ENCODE data around the gene IDI1.
"Not testable (repeated sequence)": the region's sequence is repeated elsewhere in the genome, so short reads cannot be mapped to it uniquely, and the experiment has no call there.

Gene IDI1

DNA sequence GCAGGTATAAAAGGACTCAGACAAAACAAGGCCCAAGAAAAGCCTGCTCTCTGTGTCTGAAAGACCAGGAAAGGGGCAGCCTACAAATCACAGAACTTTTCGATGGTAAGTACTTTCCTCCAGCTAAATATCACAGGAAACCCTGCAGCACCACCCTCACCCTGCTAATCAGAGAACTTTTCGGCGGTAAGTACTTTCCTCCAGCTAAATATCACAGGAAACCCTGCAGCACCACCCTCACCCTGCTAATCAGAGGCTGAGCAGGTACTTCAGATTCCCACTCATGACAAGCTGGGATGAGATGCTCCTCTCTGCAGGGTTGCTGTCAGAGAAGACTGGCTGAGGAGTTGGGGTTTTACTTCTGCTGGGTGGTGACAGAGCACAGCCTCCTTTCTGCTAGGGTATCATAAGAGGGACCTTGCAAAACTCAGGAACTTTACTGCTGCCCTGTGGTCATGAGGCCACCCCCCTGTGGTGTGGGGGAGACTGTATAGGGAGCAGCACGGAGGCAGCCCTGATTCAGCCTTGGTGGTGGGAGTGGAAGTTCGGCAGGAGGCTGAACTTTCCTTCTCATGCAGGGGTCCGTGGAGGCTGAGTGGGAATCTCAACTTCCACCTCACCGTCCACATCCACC lies 14.4 kb upstream of the IDI1 start:
- ATAC-seq = peak; percentile 46 to 59

DNA sequence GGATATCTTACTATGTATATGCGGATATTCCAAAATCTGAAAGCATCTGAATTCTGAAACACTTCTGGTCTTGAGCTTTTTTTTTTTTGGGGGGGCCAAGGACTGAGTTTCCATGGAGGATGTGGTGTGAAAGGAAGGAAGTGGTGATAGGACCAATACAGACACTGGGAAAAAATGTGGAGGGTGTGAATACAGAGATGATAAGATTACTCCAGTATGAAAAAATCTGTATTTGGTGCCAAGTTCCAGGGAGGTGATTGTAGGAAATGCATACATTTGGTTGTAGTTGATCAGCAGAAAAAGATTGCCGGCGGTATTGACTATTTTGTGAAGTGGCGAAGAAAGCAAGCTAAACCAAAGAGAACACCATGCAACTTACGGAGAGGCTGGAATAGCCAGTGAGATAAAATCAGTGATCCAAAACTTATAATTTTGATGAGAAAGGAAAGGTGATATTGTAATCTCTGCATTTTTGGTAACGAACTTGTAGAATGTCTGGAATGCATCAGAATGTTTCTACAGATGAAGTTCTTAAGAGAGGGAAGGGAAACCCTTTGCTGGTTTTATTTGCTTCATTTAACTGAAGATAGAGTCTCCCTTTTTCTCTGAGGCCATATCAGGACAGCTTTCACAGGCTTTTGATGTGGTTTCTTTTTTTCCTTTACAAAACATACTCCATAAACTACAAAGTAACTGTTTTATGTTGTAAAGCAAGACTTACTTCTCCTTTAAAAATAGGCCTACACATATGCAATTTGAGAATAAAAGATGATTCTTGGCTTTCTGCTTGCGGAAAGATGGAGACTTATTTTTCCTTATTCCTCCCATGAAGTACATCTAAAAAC lies 13.2 kb upstream of the IDI1 start:
- no peak for ATAC-seq

DNA sequence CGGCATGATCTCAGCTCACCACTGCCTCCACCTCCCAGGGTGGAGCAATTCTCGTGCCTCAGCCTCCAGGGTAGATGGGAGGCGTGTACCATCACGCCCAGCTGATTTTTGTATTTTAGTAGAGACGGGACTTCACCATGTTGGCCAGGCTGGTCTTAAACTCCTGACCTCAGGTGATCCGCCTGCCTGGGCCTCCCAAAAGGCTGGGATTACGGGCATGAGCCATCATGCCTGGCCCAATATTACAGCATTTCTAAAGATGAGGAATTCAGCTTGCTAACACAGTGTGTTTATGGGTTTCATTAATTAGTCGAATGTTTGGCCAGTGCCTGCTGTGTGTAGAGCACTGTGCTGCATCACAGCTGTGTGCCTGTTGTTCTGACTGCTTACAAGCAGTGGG lies 11.0 kb upstream of the IDI1 start:
- ATAC-seq = no peak

DNA sequence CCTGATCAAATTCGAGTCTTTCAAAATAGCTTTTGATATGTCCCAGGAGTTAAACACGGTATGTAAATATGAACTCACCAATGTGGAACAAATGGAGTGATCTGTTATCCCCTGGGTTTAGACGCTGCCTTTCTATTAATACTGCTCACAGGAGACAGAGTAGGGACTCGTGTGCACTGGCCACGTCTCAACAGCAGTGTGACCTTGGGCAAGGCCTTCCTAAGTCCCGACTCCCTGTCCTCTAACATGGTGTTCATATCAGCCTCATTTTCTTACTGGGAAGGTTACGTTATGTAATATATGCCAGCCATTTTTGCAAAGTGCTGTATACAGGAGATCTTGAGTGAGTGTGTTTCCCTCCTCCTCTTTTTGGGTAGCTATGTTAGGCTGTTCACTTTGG lies 9.1 kb upstream of the IDI1 start:
- ATAC-seq = no peak

DNA sequence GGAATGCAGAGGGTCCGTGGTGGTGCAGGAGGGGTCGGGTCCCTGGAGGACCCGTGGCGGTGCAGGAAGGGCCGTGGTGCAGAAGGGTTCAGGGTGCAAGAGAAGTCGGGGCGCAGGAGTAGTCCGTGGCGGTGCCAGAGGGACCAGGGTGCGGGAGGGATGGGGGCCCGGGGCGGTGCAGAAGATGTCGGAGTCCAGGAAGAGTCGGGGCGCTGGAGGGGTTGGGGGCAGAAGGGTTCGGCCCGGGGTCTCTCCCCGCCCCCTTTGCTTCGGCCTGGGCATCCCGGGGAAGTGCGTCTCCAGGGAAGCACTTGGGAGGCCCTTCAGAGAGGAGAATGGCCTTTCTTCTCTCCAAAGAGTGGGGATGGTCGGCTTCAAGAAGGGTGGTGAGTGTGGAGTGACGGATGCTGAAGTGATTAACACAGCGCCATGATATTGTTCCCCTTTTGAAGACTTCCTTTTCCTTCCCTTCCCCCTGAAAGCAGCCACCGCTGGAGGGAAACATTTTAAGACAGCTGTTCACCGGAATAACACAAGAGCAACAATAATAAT lies 8.3 kb upstream of the IDI1 start:
- no peak for ATAC-seq

DNA sequence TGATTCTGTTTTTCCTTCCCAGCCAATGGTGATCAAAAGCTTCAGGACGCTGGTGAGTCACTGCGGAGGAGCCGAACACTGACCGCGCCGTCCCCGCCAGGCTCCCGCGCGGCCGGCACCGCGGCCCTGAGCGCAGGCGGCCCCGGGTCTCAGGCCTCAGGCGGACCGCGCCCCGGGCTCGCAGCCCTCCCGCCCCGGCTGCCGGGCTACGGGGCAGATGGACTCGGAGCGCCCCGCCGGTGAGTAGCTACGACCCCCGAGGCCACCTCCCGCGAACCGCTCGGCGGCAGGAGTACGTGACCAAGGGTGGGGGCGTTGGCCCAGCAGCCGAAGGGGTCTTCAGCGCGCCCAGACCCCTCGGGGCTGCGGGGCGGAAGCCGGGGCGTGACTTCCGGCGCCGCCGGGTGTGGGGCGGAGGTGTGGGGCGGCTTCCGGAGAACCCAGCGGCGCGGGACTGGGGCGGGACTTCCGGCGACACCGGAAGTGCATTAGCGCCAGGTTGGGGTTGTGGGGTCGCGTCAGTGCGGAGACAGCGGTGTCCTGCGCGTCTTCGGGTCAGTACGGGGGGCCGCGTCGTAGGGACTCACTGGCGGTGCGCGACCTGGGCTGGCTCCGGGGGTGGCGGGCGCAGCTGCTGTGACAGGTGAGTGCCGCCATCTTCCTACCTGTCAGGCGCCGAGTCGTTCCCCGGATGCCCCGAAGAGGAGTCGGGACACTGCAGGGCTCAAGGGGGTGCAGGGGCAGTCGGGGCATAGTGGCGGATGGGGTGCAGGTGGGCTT lies 7.6 kb upstream of the IDI1 start, which contains the start of gene WDR37:
Gene WDR37 (plus strand): TSS at position 60 of the 780 bp plus-strand sequence. CDS start 15,771 bp downstream, outside the sequence.
- peak; percentile 96 to 98 for ATAC-seq

DNA sequence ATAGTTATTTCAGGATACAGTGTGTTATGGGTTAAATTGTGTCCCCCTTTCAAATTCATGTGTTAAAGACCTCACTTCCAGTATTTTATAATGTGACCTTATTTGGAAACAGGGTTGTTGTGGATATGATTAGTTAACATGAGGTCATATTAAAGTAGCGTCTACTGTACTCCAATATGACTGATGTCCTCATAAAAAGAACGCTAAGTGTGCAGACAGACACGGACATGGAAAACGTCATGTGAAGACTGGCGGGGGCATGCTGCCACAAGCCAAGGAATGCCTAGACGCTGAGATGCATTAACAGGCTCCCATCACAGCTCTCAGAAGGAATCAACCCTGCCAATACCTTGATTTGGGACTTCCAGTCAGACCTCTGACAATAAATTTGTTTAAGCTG lies 5.8 kb upstream of the IDI1 start:
- ATAC-seq = no peak

DNA sequence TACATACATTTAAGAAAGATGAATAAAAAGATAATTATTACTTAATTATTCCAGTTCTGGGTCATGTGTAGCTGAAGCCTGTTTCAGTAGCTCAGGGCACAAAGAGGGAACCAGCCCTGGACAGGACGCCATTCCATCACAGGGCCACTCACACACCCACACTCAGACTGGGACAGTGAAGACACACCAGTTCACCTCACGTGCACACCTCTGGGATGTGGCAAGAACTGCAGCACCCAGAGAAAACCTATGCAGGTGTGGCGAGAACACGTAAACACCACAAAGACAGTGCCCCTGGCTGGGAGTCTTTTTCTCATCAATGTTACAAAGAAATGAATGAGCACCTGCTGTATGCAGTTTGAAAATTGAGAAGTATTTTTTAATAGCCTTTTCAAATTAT lies 1.6 kb upstream of the IDI1 start:
- ATAC-seq = no peak

DNA sequence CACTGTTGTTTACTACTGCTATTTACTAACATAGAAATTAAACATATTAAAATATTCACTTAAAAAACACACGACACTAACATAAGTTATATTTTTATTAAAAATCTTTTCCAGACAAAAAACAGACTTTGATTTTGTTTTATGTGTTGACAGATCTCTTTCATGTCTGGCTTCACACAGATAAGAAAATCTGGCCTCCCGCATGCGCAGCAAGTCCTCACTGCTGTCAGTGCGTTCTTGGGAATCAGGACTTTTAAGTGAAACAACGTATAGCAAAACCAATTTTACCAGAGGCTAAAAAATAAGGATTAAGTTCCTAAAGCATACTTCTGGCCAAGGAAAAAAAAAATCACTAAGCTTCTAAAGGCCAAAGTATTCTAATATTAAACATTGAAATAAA lies 1.2 kb upstream of the IDI1 start:
- no peak for ATAC-seq

DNA sequence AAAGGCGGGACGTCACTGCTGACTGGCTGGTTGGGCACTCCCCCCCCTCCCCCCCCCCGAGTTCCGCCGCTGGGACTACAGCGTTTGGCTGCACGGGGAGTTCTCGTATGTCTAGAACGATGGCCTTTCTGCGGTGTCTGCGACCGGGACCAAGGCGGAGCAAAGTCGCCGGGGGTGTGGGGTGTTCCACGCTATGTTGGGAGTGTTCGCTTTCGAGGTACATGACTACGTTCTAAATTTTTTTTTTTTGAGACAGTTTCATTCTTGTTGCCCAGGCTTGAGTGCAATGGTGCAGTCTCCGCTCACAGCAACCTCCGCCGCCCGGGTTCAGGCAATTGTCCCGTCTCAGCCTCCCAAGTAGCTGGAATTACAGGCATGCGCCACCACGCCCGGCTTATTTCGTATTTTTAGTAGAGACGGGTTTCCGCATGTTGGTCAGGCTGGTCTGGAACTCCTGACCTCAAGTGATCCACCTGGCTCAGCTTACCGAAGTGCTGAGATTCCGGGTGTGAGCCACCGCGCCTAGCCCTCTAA lies 573 bp upstream of the IDI1 start:
- no peak for ATAC-seq

DNA sequence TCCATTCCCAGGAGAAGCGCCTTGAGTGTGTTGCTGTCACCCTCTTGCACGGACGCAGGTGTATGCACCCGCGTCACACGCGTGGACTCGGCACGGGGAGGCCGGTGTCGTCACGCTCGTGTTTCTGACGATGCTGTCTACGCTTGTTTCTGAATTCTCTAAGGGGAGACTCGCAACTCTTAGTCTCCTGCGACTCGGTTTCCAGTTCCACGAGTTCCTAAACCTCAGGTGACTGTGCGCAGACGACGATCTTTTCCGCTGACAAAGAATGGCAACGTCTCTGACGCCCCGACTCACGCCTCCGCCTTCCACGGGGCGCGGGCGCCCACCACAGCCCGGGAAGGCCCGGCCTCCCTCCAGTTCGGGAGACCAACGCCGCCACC lies 579 bp downstream of the IDI1 start:
- ATAC-seq = peak; percentile 7 to 9

DNA sequence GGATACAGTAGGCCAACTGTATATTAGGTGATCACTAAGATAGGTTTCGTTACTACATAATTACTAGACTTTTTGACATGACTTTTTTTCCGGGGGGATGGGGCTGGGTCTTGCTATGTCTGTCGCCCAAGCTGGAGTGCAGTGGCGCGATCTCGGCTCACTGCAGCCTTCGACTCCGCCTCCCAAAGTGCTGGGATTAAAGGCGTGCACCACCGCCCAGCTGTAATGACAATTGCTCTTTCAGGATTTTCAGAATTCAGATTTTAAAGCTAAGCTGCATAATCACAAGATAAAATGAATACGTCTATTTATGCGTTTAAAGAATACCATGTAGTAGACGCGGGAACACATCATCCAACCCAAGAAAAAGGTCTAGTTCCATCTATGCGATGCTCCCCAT lies 982 bp downstream of the IDI1 start:
- no peak for ATAC-seq

DNA sequence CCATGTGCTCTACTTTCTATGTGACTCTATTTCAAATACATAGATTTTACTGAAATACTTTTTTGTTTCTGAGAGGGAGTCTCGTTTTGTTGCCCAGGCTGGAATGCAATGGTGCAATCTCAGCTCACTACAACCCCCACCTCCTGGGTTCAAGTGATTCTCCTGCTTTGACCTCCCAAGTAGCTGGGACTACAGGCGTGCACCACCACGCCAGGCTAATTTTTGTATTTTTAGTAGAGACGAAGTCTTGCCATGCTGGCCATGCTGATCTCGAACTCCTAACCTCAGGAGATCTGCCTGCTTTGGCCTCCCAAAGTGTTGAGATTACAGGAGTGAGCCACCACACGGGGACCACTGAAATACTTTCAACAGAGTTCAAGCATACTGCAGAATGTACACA lies 3.5 kb downstream of the IDI1 start:
- no peak for ATAC-seq

DNA sequence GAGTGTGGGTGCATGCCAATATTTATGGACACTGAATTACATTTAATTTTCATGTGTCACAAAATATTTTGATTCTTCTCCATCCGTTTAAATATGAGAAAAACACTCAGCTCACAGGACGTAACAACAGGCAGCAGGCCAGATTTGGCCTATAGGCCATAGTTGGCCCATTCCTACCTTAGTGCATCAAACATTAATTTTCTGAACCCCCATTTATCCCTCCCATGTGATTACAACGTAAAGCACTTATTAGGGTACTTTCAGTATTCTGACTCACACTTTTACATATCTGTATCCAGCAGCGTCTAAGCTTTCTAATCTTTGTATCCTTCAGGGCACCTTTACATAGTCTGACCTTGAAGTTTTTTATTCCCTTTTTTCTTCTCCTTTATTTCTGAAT lies 4.0 kb downstream of the IDI1 start:
- ATAC-seq = no peak

DNA sequence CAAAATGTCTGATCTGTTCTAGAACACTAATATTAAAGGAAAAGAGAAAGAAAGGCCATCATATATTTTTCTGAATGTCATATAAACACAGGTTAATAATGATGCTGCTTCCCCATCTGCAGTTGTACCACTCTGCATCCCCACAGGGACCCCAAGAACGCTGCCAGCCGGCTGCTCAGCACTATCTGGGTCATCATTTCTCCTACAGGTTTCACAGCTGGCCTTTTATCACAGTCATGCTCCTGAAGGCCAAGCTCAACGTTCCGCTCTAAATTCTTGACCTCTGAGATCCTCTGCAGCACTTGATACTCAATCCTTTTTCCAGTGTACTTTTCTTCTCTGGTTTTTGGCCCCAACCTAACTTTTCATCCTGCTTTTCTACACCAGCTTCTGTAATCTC lies 4.8 kb downstream of the IDI1 start:
- ATAC-seq = no peak

DNA sequence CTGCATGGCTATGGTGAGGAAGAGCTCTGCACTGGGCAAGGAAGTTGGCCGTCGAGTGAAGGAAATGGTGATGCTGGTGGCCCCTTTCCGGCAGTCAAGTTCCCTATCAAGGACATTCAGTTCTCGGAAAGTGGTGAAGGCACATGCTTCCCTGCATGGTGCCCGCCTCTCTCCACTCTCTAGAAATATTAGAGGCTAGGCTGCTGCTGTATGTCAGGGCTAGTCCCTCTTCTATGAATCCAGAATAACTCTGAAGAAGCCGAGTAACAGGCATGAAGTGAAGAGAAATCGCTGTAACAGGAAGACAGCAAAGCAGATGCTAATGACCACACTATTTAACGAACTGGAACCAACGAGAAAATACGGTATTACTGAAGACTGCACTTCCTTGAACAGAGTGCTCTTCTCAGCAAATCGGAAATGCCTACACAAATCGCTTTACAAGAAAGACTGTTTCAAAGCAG lies 5.4 kb downstream of the IDI1 start:
- ATAC-seq = peak; percentile 19 to 22

DNA sequence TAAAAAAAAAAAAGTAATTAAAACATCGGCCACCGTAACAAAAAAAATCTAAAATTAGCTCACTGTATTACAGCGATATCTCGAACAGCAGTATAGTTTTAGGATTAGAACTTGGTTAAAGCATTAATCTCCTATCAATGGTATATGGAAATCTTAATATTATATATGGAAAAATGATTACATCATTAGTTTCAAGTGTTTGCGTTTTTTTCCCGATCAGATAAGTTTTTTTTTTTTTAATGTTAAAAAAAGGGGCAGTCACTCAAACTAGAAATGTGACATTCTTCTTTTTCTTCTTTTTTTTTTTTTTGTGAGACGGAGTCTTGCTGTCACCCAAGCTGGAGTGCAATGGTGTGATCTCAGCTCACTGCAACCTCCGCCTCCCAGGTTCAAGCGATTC lies 7.4 kb downstream of the IDI1 start:
- ATAC-seq = no peak

DNA sequence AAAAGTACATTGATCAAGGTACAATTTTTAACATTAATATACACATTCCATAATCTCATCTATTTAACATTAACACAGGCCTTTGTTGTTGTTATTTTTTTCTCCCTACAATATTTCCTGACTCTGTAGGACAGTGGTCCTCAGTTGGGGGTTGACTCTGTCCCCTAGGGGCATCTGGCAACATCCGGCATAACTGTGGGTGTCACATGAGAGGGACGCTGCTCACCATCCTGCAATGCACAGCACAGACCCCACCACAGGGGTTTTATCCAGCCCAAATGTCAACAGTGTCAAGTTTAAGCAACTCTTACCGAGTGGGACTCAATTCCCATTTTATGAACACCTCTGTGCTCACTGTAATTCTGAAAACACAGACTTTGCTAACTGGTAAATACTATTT lies 8.8 kb downstream of the IDI1 start:
- ATAC-seq = no peak

DNA sequence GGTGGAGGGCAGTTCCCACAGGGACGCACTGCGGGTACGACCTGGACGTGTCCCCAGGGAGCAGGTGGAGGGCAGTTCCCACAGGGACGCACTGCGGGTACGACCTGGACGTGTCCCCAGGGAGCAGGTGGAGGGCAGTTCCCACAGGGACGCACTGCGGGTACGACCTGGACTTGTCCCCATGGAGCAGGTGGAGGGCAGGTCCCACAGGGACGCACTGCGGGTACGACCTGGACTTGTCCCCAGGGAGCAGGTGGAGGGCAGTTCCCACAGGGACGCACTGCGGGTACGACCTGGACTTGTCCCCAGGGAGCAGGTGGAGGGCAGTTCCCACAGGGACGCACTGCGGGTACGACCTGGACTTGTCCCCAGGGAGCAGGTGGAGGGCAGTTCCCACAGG lies 10.2 kb downstream of the IDI1 start:
- not testable (repeated sequence) for ATAC-seq

DNA sequence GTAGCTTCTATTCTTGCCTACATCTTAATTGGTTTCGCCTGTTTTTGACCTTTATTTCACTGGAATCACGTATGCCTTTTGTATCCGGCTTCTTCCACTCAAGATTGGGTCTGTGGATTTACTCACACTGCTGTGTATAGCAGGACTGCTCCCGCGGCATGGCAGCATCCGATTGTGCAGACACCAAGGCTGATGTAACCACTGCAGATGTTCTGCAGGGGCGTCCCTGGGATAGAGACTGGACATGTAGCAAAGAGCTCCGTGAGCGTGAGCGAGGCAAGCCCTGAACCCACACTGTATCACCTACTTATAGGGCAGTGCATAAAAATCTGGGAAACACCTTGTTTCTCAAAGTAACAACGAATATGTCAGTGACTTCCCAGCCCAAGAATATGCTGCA lies 11.8 kb downstream of the IDI1 start:
- ATAC-seq = no peak

DNA sequence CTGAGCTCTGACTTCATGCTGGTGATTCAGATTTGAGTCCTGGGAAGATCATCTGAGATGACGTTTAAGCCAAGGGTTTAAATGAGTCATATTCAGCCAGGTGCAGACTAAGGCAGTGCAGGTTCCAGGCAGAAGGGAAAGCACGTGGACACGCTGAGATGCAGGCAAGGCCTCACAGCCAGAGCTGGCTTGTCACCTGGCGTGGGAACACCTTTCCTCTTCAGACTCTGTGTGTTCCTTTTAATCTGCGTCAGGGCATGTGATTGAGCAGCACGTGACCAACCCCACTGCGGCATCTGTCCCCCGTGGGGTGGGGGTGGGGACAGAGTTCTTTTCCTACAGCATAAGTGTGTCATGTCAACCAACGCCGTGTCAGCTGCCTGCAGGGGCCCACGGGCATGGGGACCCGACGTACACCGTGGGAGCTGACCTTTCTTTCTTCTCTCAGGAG lies 12.6 kb downstream of the IDI1 start:
- peak; percentile 98 to 99 for ATAC-seq

DNA sequence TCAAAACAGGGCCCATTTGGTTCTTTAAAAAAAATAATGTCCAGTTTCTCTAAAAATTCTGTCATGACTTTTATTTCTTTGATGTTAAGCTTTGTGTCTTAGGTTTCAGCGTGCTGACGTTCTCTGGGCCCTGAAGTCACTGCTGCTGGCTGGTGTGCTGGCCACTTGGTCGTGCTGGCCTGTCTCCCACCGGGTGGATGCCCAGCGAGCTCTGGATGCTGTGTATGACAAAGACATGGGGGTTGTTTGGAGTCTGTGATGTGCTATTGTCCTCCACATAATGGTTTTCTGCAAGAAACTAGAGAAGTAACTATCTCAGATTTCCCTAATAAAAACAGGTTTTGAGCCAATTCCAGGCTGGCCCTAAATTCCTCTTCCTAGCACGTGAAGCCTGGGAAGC lies 13.7 kb downstream of the IDI1 start:
- ATAC-seq = no peak

DNA sequence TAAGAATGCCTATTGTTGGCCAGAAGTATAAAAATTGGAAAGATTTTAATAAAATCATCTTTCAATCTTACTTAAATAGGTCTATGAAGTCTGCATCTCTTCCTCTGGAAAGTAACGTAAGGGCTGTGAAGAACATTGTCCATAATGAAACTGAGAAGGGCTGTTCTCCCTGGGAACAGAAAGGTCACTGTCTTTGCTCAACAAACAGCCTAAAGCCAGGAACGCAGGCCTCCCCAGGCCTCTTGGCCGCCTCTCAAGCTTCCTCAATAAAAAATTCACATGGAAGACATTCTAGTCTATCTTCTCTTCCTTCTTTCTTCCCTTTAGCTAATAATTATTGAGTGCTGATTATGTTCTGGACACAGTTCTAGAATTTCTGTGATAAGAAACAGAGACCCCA lies 14.2 kb downstream of the IDI1 start:
- no peak for ATAC-seq

Measured in activated CD4-positive, CD25-positive, alpha-beta regulatory T cell treated with anti-CD3 and anti-CD28 coated beads, Interleukin-2, amount 50 U/mL, for 24 hours (primary cell).